ENCODE results near the gene HAND1. TPM values are rescaled to one million over a fixed set of nuclear protein-coding genes. Genes with fewer than 3 reads are reported as not detected.

Gene HAND1
- total and polyA plus RNA-seq, 3 donors from 2014 or later, result 0.24 TPM; not detected in 2

DNA sequence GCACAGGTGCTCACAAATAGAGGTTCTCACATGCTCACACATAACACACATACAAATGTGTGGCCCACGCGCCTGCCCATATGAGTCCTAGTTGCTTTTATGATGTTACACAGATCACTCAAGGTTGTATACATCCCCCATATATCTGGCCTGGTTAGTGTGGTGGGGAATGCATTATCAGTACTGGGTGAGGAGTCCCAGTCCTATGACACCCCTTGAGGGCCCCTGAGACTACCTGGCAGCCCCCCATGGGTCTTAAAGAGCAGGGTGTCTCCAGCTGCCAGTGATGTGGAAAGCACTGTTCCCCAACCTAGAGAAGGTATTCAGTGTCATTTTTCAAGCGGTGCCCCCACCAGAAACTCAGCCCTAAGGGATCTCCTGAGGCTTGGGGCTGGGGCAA, 2.8 kb upstream of the HAND1 start:
- no peak for DNase-seq
- H3K36me3 ChIP-seq (ENCODE audit: low read depth, missing control alignments), result no peaks in the 10 kb centered on the region
- H3K27ac ChIP-seq, result no peak overlapping the region
- TF ChIP-seq POLR2A (IDR thresholded peaks at IDR 0.05), result no peak
- TF ChIP-seq, protein P1, sequence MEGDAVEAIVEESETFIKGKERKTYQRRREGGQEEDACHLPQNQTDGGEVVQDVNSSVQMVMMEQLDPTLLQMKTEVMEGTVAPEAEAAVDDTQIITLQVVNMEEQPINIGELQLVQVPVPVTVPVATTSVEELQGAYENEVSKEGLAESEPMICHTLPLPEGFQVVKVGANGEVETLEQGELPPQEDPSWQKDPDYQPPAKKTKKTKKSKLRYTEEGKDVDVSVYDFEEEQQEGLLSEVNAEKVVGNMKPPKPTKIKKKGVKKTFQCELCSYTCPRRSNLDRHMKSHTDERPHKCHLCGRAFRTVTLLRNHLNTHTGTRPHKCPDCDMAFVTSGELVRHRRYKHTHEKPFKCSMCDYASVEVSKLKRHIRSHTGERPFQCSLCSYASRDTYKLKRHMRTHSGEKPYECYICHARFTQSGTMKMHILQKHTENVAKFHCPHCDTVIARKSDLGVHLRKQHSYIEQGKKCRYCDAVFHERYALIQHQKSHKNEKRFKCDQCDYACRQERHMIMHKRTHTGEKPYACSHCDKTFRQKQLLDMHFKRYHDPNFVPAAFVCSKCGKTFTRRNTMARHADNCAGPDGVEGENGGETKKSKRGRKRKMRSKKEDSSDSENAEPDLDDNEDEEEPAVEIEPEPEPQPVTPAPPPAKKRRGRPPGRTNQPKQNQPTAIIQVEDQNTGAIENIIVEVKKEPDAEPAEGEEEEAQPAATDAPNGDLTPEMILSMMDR (IDR thresholded peaks at IDR 0.05), result no peak
- H3K9me3 ChIP-seq, result no peaks in the 10 kb centered on the region
- peaks cover 17% of the 10 kb centered on the region for H3K4me1 ChIP-seq
- WGBS, 2 donors, result 53 to 54% methylated on average over 3 of the region's 3 CpGs
- intact Hi-C loops (cut with DNase I; ENCODE audit: low total_unique reads), result no loop called here
- no peak overlapping the region for H3K4me3 ChIP-seq
- H3K27me3 ChIP-seq, result no peaks in the 10 kb centered on the region

DNA sequence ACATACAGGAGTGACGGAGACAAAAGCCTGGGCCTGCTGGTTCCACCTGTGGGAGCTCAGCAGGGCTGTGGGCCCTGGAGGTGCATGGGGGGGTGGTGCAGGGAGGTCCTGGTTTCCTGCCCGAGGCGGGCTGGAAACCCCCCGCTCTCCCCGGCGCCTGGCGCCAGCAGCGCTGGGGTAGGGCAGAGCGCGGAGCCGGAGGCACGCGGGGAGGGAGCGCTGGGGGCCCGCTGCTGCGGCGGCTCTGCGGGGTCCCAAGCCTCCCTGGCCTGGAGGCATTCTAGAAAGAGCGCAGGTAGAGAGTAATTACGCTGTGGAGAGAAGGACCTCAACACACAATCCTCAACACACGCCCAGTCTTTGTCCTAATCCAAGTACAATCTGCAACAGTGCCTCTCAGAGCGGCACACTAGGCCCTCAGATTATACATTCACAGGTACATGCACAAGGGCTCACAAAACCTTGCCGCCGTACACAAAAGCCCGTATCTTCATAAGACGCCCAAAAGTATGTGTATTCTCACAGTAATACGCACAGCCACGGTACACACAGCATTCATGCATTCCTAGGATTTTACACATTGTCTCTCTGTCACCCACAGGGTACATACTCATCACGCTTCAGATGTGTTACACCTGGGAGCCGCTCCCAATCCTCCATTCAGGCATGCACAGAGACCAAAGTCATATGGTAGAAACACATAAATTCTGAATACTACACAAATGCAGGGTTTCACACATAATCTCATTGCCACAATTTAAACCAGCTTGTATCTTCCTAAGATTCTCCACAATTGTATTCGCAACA, 2.1 kb upstream of the HAND1 start:
- Histone ChIP-seq H3K27me3 (no peaks in the 10 kb centered on the region), H3K4me1 (peaks cover 22% of the 10 kb centered on the region), H3K27ac (no peak overlapping the region), H3K9me3 (no peaks in the 10 kb centered on the region), H3K36me3 (ENCODE audit: low read depth, missing control alignments) (no peaks in the 10 kb centered on the region), H3K4me3 (no peak overlapping the region)
- DNase-seq, result no peak
- TF ChIP-seq, protein P1 (IDR thresholded peaks at IDR 0.05), result no peak
- TF ChIP-seq POLR2A (IDR thresholded peaks at IDR 0.05), result no peak
- WGBS, 2 donors, result 11 to 13% methylated on average over 28 to 31 of the region's 31 CpGs
- intact Hi-C loops (cut with DNase I; ENCODE audit: low total_unique reads), result loop anchor here (10.0 kb wide), 1 partner anchor 125 kb away; no protein-coding TSS in a partner anchor

DNA sequence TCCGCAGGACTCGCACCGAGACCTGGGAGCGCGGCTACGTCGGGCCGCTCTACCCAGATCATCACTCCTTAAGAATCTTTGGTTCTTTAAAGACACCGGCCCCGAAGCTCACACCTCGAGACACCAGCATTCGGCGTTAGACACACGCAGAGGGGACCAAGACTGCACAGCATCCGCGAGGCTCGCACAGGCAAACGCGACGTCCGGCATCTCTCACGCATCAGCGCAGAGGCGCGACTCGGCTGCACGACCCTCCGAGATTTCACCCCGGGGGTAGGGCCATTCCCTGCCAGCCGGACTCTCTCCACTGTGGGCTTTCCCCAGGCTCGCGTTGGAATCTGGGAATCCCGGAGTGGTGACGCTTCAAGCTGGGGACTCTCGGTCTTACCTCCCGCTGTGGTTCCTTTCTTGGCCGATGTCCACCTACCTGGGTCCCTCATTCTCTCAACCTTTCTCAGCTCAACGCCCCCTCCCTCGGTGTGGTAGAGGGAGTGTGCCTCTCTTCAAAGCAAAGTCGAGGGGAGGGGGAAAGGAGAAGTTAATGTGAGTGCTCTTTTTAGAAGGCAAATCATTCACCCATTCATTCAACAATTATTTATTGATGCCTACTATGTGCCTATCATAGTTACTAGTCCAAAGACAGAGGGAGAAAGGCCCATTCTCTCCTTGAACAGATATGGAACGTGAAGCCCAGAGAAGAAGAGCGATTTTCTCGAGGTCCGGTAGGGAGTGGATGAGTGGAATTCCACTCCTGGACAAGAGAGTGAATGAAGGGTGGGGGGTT, 1.3 kb upstream of the HAND1 start:
- no peak for DNase-seq
- TF ChIP-seq, protein P1 (IDR thresholded peaks at IDR 0.05), result no peak
- no peak for TF ChIP-seq POLR2A (IDR thresholded peaks at IDR 0.05)
- Histone ChIP-seq H3K27me3 (no peaks in the 10 kb centered on the region), H3K4me3 (no peak overlapping the region), H3K36me3 (ENCODE audit: low read depth, missing control alignments) (no peaks in the 10 kb centered on the region), H3K9me3 (no peaks in the 10 kb centered on the region), H3K27ac (no peak overlapping the region), H3K4me1 (peaks cover 26% of the 10 kb centered on the region)
- WGBS, 2 donors, result 3 to 5% methylated on average over 15 to 44 of the region's 44 CpGs
- intact Hi-C loops (cut with DNase I; ENCODE audit: low total_unique reads), result loop anchor here (10.0 kb wide), 1 partner anchor 125 kb away; no protein-coding TSS in a partner anchor

DNA sequence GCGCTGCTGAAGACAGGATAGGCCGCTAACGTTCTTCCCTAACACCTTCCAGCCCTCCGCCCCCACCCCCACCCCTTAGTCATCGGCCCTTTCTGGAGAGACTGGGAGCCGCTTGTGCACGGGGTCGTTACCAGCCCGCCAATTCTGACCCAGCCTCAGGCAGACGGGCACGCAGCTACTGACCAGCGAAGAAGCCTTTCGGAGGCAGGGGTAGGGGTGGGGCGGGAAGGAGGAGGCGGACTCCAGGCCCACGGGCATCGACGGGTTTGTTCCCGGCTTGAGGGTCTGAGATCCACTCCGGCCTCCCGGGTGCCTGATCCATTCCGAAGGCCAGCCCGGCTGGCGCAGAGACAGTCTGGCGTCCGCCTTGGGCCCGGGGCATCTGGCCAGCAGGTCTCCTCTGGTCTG, 729 bp upstream of the HAND1 start:
- Histone ChIP-seq H3K4me3 (no peak overlapping the region), H3K4me1 (peaks cover 27% of the 10 kb centered on the region), H3K9me3 (no peaks in the 10 kb centered on the region), H3K36me3 (ENCODE audit: low read depth, missing control alignments) (no peaks in the 10 kb centered on the region), H3K27ac (no peak overlapping the region), H3K27me3 (no peaks in the 10 kb centered on the region)
- intact Hi-C loops (cut with DNase I; ENCODE audit: low total_unique reads), result loop anchor here (10.0 kb wide), 1 partner anchor 126 kb away; no protein-coding TSS in a partner anchor
- DNase-seq, result no peak
- 5 to 8% methylated on average over 4 to 21 of the region's 27 CpGs for WGBS, 2 donors
- TF ChIP-seq, protein P1 (IDR thresholded peaks at IDR 0.05), result no peak
- no peak for TF ChIP-seq POLR2A (IDR thresholded peaks at IDR 0.05)

Measured in testis (tissue), 3 donors.